Glutamatergic neuron (in vitro differentiated cells): ENCODE results near the gene DPT. TPM values are rescaled to one million over a fixed set of nuclear protein-coding genes. Genes with fewer than 3 reads are reported as not detected.

Source experiments
- DNase-seq: peaks from one replicate; pipeline ENCODE4 v3.0.0; 2022
- H3K27ac Mint-ChIP-seq: one replicate; pipeline ENCODE4 v1.8.0; 2020; ENCODE audit warnings: mild to moderate bottlenecking, mixed read lengths, inconsistent platforms; ENCODE audit not compliant: unreplicated experiment
- H3K27me3 Mint-ChIP-seq: one replicate; pipeline ENCODE4 v1.8.0; 2020; ENCODE audit warnings: mild to moderate bottlenecking, moderate library complexity, mixed read lengths, inconsistent platforms; ENCODE audit not compliant: unreplicated experiment
- H3K36me3 Mint-ChIP-seq: one replicate; pipeline ENCODE4 v1.8.0; 2020; ENCODE audit warnings: mild to moderate bottlenecking, mixed read lengths, inconsistent platforms; ENCODE audit not compliant: unreplicated experiment
- H3K4me1 Mint-ChIP-seq: one replicate; pipeline ENCODE4 v1.8.0; 2020; ENCODE audit warnings: mild to moderate bottlenecking, low read depth, mixed read lengths, inconsistent platforms; ENCODE audit not compliant: unreplicated experiment
- H3K4me3 Mint-ChIP-seq: one replicate; pipeline ENCODE4 v1.8.0; 2020; ENCODE audit warnings: mild to moderate bottlenecking, mixed read lengths, inconsistent platforms; ENCODE audit not compliant: unreplicated experiment
- H3K9me3 Mint-ChIP-seq: one replicate; pipeline ENCODE4 v1.8.0; 2020; ENCODE audit warnings: mild to moderate bottlenecking, moderate library complexity, mixed read lengths, inconsistent platforms; ENCODE audit not compliant: unreplicated experiment
- CTCF ChIP-seq: fragments of 200-600 bp; sonication (generic); IDR thresholded peaks from one replicate; pipeline ENCODE4 v1.5.0; 2021; ENCODE audit not compliant: partially characterized antibody, unreplicated experiment
- total RNA-seq: library from RNA; stranded (reverse); fragmentation: NEBNext Ultra II Directional; extraction: Animal tissue kit (Norgen Biotek cat#: 25700); gene quantifications from one replicate; pipeline ENCODE4 v1.2.1, GENCODE V29; 2021; ENCODE audit not compliant: unreplicated experiment

The DPT gene
- total RNA-seq, 1 donor from 2014 or later, result not detected

- no peaks in the 10 kb centered on the region for H3K36me3 Mint-ChIP-seq
- no peaks in the 10 kb centered on the region for H3K9me3 Mint-ChIP-seq
- no peak overlapping the region for H3K4me3 Mint-ChIP-seq
- no peak for TF ChIP-seq CTCF
- H3K4me1 Mint-ChIP-seq, result no peaks in the 10 kb centered on the region
- no peak overlapping the region for H3K27ac Mint-ChIP-seq
- no peaks in the 10 kb centered on the region for H3K27me3 Mint-ChIP-seq
- DNase-seq, result no peak
These were observed 72.5 kb downstream of the DPT start for GRCh38 chr1:168656485-168656884.

- Mint-ChIP-seq H3K4me3 (no peak overlapping the region), H3K4me1 (no peaks in the 10 kb centered on the region), H3K9me3 (no peaks in the 10 kb centered on the region), H3K36me3 (no peaks in the 10 kb centered on the region), H3K27ac (no peak overlapping the region), H3K27me3 (no peaks in the 10 kb centered on the region)
- no peak for TF ChIP-seq CTCF
- DNase-seq, result no peak
These were observed 74.6 kb downstream of the DPT start for GRCh38 chr1:168654198-168654915.

GRCh38 chr1:168653567-168653966 lies 75.4 kb downstream of the DPT start:
- no peak for DNase-seq
- Mint-ChIP-seq H3K27ac (no peak overlapping the region), H3K9me3 (no peaks in the 10 kb centered on the region), H3K4me1 (no peaks in the 10 kb centered on the region), H3K36me3 (no peaks in the 10 kb centered on the region), H3K4me3 (no peak overlapping the region), H3K27me3 (no peaks in the 10 kb centered on the region)
- TF ChIP-seq CTCF, result no peak

- Mint-ChIP-seq H3K27me3 (peaks cover 1% of the 10 kb centered on the region), H3K36me3 (no peaks in the 10 kb centered on the region), H3K4me1 (no peaks in the 10 kb centered on the region), H3K9me3 (no peaks in the 10 kb centered on the region), H3K4me3 (no peak overlapping the region), H3K27ac (no peak overlapping the region)
- no peak for TF ChIP-seq CTCF
- no peak for DNase-seq
These were observed 83.3 kb downstream of the DPT start for GRCh38 chr1:168645721-168646120.

Other genes starting within 250 kb of the DPT start
- not detected for gene XCL2, start 185.2 kb downstream of the DPT start, total RNA-seq
- gene XCL1, start 152.6 kb downstream of the DPT start, total RNA-seq, result not detected